Gastrocnemius medialis (tissue), 4 donors: ENCODE measurements around the gene RMC1.

ENCODE experiments used
- POLR2A ChIP-seq, 2 donors: fragments of 450-650 bp; IDR thresholded peaks; one replicate each; pipeline ENCODE4 v1.6.1; 2017; ENCODE audit warnings: antibody characterized with exemption in 2 of 2, mild to moderate bottlenecking in 2 of 2, moderate library complexity in 2 of 2
- TF ChIP-seq, protein P1 (sequence below), 5 experiments: fragments of 450-650 bp in 3 of 5; fragments of 200-600 bp in 2 of 5; sonication (generic) in 2 of 5; IDR thresholded peaks in 4 of 5; conservative IDR thresholded peaks in 1 of 5; 1 replicate in 4 of 5; 2 replicates in 1 of 5; pipeline ENCODE4 v1.5.1; 2016 to 2019; ENCODE audit warnings: antibody characterized with exemption in 5 of 5, mild to moderate bottlenecking in 3 of 5, moderate library complexity in 3 of 5

DNA sequence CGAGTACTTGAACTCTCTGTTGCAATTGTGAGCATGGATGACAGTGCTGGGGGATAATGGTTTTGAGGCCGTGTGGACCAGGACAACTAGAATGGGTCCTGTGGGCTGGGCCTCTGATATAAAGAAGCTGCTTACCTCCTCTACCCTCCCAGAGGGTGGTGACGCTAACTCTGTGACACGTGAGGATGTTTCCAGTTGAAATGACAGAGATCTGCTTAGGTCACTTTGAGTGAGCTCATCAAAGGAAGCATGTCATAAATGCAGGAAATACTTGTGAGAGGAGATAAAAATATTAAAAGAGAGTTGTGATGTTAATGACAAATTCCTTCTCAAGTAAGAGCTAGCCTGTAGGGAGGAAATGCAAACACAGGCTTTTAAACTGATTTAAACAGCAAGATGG is 16.4 kb downstream of the RMC1 start:
- TF ChIP-seq, protein P1, sequence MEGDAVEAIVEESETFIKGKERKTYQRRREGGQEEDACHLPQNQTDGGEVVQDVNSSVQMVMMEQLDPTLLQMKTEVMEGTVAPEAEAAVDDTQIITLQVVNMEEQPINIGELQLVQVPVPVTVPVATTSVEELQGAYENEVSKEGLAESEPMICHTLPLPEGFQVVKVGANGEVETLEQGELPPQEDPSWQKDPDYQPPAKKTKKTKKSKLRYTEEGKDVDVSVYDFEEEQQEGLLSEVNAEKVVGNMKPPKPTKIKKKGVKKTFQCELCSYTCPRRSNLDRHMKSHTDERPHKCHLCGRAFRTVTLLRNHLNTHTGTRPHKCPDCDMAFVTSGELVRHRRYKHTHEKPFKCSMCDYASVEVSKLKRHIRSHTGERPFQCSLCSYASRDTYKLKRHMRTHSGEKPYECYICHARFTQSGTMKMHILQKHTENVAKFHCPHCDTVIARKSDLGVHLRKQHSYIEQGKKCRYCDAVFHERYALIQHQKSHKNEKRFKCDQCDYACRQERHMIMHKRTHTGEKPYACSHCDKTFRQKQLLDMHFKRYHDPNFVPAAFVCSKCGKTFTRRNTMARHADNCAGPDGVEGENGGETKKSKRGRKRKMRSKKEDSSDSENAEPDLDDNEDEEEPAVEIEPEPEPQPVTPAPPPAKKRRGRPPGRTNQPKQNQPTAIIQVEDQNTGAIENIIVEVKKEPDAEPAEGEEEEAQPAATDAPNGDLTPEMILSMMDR (IDR thresholded peaks at IDR 0.05 in 4 of 5, conservative IDR thresholded peaks at IDR 0.05 in 1 of 5): no peak
- TF ChIP-seq POLR2A (IDR thresholded peaks at IDR 0.05): no peak
